GM19452 (cell line): Measurements from ENCODE around the gene CCDC169.
"Not testable (repeated sequence)": the region's sequence is repeated elsewhere in the genome, so short reads cannot be mapped to it uniquely, and the experiment has no call there.

Source experiments
- ATAC-seq: cut with Tn5 transposase; IDR thresholded peaks from one replicate; pipeline ENCODE4 v1.9.1; 2021; ENCODE audit not compliant: unreplicated experiment

CCDC169 gene

GRCh38 chr13:36297366-36298338, at the start of gene CCDC169:
Gene CCDC169 (minus strand): TSS chr13:36297814. CDS start chr13:36297719, 95 bp downstream.
- peak; percentile 59 for ATAC-seq

GRCh38 chr13:36346222-36347083, 48.8 kb upstream of the CCDC169 start, which contains the start of gene SPART:
Gene SPART (minus strand): TSS chr13:36346394. CDS start chr13:36335830, 10,564 bp downstream.
- peak; percentile 90 for ATAC-seq

- peak; percentile 34 for ATAC-seq
Observed at GRCh38 chr13:36345438-36346221, 48.0 kb upstream of the CCDC169 start.

- peak; percentile 43 for ATAC-seq
Observed at GRCh38 chr13:36344886-36345437, 47.3 kb upstream of the CCDC169 start.

DNA sequence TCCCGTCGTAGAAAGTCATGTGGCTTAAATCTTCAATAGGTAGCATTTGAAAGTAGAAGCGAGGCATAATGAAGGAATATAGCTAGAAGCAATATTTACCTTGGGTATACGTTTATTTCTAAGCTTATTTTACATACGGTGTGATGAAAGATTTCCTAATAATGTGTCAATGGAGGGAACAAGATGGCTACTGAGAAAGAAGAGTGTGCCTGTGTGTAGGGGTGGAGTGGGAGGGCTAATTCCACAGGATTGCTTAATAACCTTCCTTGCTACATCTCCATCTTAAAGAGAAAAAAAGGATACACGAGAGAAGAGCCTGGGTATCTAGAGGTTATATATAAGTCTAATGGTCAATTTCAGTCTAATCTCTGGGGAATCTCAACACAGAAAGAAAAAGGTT, 46.6 kb upstream of the CCDC169 start:
- ATAC-seq, result no peak

DNA sequence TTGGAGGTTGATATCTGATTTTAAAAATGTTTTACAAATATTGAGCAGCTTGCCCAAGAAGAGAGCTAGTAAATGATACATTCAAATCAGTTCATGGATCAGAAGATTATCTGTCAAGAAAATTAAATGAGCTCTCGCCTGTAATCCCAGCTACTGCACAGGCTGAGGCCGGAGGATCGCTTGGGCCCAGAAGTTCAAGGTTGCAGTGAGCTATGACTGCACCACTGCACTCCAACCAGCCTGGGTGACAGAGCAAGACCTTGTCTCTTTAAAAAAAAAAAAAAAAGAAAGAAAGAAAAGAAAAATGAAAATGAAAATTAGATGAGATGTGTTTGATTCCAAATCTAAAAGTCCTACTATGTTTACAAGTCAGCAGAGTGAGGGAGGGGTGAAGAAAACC, 46.2 kb upstream of the CCDC169 start:
- ATAC-seq, result no peak

DNA sequence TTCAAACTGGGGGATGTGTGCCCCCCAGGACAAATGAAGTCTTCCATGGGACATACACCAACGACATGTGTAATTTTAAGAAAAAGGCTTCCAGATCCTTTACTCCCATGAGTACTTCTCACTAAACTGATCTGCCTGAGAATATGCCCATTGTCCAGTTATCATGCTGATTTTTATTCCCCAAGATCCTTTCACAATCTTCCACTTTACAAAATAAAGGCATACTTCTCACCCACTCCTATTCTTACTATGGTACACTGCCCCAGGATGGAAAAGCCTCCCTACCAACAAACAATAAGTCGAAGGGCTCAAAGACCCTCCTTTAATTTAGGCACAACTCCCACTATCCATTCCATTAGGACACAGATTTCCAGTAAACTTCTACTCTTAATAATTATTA, 45.1 kb upstream of the CCDC169 start:
- no peak for ATAC-seq

- no peak for ATAC-seq
Observed at GRCh38 chr13:36341718-36342117, 44.1 kb upstream of the CCDC169 start.

GRCh38 chr13:36339600-36340155, 42.1 kb upstream of the CCDC169 start:
- ATAC-seq, result no peak

- no peak for ATAC-seq
Observed at GRCh38 chr13:36337938-36338641, 40.5 kb upstream of the CCDC169 start.

- ATAC-seq, result no peak
Observed at GRCh38 chr13:36332986-36333385, 35.4 kb upstream of the CCDC169 start.

DNA sequence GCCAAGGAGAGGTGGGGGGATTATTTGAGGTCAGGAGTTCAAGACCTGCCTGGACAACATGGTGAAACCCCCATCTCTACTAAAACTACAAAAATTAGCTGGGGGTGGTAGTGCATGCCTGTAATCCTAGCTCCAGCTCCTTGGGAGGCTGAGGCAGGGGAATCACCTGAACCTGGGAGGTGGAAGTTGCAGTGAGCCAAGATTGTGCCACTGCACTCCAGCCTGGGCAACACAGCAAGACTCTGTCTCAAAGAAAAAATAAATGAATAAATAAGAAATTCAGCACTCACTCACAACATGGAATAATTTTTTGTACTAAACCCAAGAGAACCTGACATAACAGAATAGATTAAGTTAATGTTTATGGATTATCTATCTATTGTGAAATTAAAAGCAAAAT, 34.6 kb upstream of the CCDC169 start:
- ATAC-seq, result not testable (repeated sequence)

GRCh38 chr13:36331280-36331679, 33.7 kb upstream of the CCDC169 start:
- no peak for ATAC-seq

DNA sequence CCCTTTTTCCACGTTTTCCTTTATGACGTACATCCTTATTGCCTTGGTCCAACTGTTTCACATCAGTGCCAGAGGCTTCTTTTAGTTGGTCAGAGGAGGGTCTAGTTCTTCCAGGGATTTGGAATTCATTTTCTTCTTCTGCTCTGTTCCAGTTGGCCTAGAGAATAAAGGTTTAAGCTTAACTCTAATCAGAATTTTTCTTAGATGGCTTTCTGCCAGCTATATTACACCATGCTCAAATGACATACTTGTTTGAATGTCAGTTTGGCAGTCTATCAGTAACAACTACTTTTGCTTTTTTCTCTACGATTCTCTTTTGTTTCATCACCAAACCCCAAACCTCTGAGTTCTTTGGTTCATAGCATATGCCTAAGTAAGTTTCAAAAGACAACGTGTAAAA, 31.7 kb upstream of the CCDC169 start:
- no peak for ATAC-seq

- ATAC-seq, result no peak
Observed at GRCh38 chr13:36328821-36329220, 31.2 kb upstream of the CCDC169 start.

GRCh38 chr13:36325912-36326311, 28.3 kb upstream of the CCDC169 start:
- ATAC-seq, result no peak

DNA sequence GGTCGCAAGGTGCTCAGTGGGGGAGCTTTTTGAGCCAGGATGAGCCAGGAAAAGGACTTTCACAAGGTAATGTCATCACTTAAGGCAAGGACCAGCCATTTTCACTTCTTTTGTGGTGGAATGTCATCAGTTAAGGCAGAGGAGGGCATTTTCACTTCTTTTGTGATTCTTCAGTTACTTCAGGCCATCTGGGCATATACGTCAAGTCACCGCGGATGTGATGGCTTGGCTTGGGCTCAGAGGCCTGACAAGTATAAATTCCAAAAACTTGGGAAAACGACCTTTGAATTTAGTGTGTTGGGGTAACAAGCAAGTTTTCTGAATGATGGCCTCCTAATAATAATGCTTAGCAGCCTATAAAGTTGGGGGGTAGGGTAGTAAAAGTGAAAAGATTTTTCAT, 27.3 kb upstream of the CCDC169 start:
- not testable (repeated sequence) for ATAC-seq

GRCh38 chr13:36323951-36324566, 26.4 kb upstream of the CCDC169 start:
- ATAC-seq, result no peak

DNA sequence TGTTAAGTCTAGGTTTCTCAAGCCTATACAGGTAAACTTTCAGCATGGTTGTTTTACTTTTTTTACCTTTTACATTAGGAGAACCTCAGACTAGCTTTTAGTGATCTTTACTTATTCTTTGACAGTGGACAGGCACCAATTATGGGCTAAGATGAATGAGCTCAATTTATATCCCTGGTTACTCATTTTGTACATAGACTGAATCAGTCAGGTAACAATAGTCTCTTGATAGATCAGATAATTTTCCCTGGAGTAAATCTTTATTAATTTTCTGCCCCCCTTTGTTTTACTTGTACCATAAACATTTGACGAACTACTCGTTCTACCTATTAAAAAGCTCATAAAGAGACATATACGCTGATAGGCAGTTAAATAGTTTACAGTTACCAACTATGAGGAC, 25.8 kb upstream of the CCDC169 start:
- no peak for ATAC-seq
